Natural killer cell treated with Interleukin-12 subunit alpha and Interleukin-12 subunit beta and Interleukin-15 and Interleukin-18, amount 100 ng/mL, for 72 hours (primary cell): Measurements from ENCODE around the gene METRN. TPM values are rescaled to one million over a fixed set of nuclear protein-coding genes. Genes with fewer than 3 reads are reported as not detected.

Experiments used
- ATAC-seq, 2 donors: fragments of 150-1000 bp; cut with Tn5 transposase in 1 of 2; sonication (Bioruptor Pico), chemical (Tn5 transposase) in 1 of 2; 2 replicates each; pipeline ENCODE4 v1.10.0; 2021
- DNase-seq: peaks from one replicate; pipeline ENCODE4 v3.0.0; 2022; ENCODE audit warnings: low spot score
- H3K27ac Mint-ChIP-seq, 2 donors: 1 replicate in 1 of 2; 2 replicates in 1 of 2; pipeline ENCODE4 v1.8.0; 2022; ENCODE audit warnings: mixed read lengths in 2 of 2, mild to moderate bottlenecking in 1 of 2, moderate library complexity in 1 of 2
- H3K27me3 Mint-ChIP-seq, 2 donors: 1 replicate in 1 of 2; 2 replicates in 1 of 2; pipeline ENCODE4 v1.8.0; 2022; ENCODE audit warnings: mixed read lengths in 2 of 2
- H3K36me3 Mint-ChIP-seq: one replicate; pipeline ENCODE4 v1.8.0; 2022; ENCODE audit warnings: mixed read lengths
- H3K4me1 Mint-ChIP-seq, 2 donors: 1 replicate in 1 of 2; 2 replicates in 1 of 2; pipeline ENCODE4 v1.8.0; 2022; ENCODE audit warnings: low read depth in 2 of 2, mixed read lengths in 2 of 2, mild to moderate bottlenecking in 1 of 2
- H3K4me3 Mint-ChIP-seq: one replicate; pipeline ENCODE4 v1.8.0; 2022; ENCODE audit warnings: mixed read lengths
- H3K9me3 Mint-ChIP-seq: 2 replicates; pipeline ENCODE4 v1.8.0; 2022; ENCODE audit warnings: mixed read lengths
- total RNA-seq, 2 donors: library from RNA; stranded (reverse); gene quantifications; one replicate each; pipeline ENCODE4 v1.2.3, GENCODE V29; 2022

Gene METRN
- total RNA-seq = 10 to 100 TPM; 21.0 to 34.9 TPM

DNA sequence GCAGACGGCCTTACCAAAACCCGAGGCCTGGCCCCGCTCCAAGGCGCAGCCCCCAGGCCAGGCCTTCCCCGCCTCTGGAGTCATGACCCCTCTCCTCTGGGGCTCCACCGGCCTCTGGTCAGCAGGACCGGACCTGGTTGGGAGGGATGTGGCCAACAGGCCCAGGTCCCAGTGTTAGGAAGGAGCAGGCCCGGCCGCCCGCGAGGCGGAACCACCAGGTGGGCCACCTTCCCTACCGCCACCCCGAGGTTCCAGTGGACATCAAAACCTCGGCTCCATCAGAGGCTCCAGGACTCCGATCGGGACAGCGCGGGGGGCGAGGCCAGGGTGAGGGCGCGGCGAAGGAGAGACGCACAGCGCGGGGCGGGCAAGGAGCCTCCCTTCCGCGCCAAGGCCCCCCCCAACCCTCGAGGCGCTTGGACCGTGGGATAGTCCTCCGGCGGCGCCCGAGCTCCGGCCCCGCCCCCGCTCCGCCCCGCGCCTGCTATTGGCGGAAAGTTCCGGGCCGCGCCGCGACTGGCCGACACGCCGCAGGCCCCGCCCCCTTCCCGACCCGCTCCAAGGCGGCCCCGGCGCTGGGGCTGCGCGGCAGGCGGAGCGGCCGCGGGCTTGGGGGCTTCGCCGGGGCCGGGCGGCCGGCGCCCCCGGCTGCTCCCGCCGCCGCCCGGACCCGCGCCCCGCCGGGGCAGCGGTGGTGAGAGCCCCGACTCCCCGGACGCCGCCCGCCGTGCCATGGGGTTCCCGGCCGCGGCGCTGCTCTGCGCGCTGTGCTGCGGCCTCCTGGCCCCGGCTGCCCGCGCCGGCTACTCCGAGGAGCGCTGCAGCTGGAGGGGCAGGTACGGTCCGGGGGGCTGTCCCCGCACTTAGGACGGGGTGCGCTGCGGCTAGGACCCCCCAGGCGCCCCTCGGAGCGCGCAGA lies at the start of gene METRN:
TSS of gene METRN (plus strand) at position 561 of the 919 bp plus-strand sequence. CDS start at position 733, 172 bp downstream.
- DNase-seq (peak; percentile 94), ATAC-seq (peak; percentile 92 to 96)
- H3K27me3 Mint-ChIP-seq = peaks cover 0 to 3% of the 10 kb centered on the region in 2 donors
- H3K4me3 Mint-ChIP-seq = peak within 1 kb of the TSS; percentile 30
- H3K36me3 Mint-ChIP-seq = no peaks in the 10 kb centered on the region
- peaks cover 0 to 11% of the 10 kb centered on the region in 2 donors for H3K4me1 Mint-ChIP-seq
- no peaks in the 10 kb centered on the region for H3K9me3 Mint-ChIP-seq
- H3K27ac Mint-ChIP-seq = no peak within 1 kb of the TSS

- no peak for DNase-seq
- H3K9me3 Mint-ChIP-seq = no peaks in the 10 kb centered on the region
- ATAC-seq = no peak
- H3K36me3 Mint-ChIP-seq = no peaks in the 10 kb centered on the region
- H3K27me3 Mint-ChIP-seq = no peaks in the 10 kb centered on the region
- no peak overlapping the region for H3K4me3 Mint-ChIP-seq
- peaks cover 0 to 3% of the 10 kb centered on the region in 2 donors for H3K4me1 Mint-ChIP-seq
- no peak overlapping the region for H3K27ac Mint-ChIP-seq
Measured at GRCh38 chr16:666572-666971, 48.3 kb upstream of the METRN start.

GRCh38 chr16:667113-667779 lies 47.7 kb upstream of the METRN start:
- no peaks in the 10 kb centered on the region for H3K27me3 Mint-ChIP-seq
- H3K27ac Mint-ChIP-seq = peak overlapping the region in 1 of 2 donors; percentile 78
- ATAC-seq = no peak
- peaks cover 0 to 3% of the 10 kb centered on the region in 2 donors for H3K4me1 Mint-ChIP-seq
- H3K9me3 Mint-ChIP-seq = no peaks in the 10 kb centered on the region
- peak overlapping the region; percentile 75 for H3K4me3 Mint-ChIP-seq
- H3K36me3 Mint-ChIP-seq = no peaks in the 10 kb centered on the region
- DNase-seq = no peak

GRCh38 chr16:667780-668518 lies 47.0 kb upstream of the METRN start, which contains the start of gene RHOT2:
RHOT2 (plus strand) TSS chr16:668132; CDS start chr16:668200, 68 bp downstream.
- ATAC-seq (peak; percentile 96 to 98), DNase-seq (peak; percentile 96)
- Mint-ChIP-seq H3K4me1 (peaks cover 0 to 3% of the 10 kb centered on the region in 2 donors), H3K4me3 (peak within 1 kb of the TSS; percentile 75), H3K36me3 (no peaks in the 10 kb centered on the region), H3K9me3 (no peaks in the 10 kb centered on the region), H3K27me3 (no peaks in the 10 kb centered on the region), H3K27ac (peak within 1 kb of the TSS in 1 of 2 donors; percentile 78)

DNA sequence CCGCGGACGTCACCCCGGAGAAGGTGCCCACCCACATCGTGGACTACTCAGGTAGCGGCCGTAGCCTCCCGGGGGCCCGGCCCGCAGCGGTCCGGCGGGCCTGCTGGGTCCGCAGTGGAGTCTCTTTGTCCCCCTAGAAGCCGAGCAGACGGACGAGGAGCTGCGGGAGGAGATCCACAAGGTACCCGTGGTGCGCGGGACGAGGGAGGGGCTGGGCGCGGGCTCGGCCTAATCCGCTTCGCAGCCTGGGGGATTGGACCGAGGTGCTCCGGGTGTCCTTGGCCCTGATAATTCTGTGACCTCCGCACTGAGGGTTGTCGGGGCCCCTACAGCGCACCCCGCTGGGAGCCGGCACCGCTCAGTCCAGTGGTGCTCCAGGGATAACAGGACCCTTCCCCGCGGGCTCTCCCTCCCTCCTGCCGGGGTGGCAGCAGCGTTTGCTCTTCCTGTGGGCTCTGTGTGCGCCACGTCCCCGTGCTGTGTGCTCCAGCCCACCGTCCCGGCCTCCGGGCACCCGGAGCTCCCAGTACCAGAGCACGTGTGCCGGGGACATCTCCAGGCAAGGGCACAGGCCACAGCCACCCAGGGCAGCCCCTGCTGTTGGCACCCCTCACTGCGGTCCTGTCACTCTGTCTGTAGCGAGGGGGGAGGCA lies 46.3 kb upstream of the METRN start:
- peak; percentile 0 to 1 for ATAC-seq
- Mint-ChIP-seq H3K27ac (no peak overlapping the region), H3K4me3 (peak overlapping the region; percentile 75), H3K9me3 (no peaks in the 10 kb centered on the region), H3K36me3 (no peaks in the 10 kb centered on the region), H3K4me1 (peaks cover 0 to 3% of the 10 kb centered on the region in 2 donors), H3K27me3 (no peaks in the 10 kb centered on the region)
- DNase-seq = no peak

- no peak overlapping the region for H3K27ac Mint-ChIP-seq
Measured at GRCh38 chr16:669666-670065, 45.3 kb upstream of the METRN start.

DNA sequence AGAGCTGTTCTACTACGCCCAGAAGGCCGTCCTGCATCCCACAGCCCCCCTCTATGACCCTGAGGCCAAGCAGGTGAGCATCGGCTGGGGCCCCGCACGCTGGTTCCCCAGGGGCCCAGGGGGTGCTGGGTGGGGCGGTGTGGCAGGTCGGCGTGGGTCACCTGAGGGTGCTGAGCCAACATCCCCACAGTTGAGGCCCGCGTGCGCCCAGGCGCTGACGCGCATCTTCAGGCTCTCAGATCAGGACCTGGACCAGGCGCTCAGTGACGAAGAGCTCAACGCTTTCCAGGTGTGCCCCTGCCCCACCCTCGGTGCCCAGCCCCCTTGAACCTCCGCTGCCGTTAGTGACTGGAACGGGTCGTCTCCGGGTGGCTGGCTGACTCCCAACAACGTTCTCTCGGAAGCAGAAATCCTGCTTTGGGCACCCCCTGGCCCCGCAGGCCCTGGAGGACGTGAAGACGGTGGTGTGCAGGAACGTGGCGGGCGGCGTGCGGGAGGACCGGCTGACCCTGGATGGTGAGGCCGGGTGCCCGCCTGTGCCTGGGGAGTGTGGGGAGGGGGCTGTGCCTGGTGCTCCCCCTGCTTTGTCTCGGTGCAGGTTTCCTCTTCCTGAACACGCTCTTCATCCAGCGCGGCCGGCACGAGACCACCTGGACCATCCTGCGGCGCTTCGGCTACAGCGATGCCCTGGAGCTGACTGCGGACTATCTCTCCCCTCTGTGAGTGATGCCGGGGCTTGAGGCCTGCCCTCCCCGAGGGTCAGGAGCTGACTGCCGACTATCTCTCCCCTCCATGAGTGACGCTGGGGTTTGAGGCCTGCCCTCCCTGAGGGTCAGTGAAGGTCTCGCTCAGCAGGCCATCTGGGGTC lies 44.2 kb upstream of the METRN start:
- peaks cover 0 to 9% of the 10 kb centered on the region in 2 donors for H3K4me1 Mint-ChIP-seq
- H3K36me3 Mint-ChIP-seq = no peaks in the 10 kb centered on the region
- H3K27ac Mint-ChIP-seq = no peak overlapping the region
- ATAC-seq (no peak), DNase-seq (no peak)
- H3K9me3 Mint-ChIP-seq = no peaks in the 10 kb centered on the region
- no peaks in the 10 kb centered on the region for H3K27me3 Mint-ChIP-seq
- H3K4me3 Mint-ChIP-seq = no peak overlapping the region

More at GRCh38 chr16:669666-670065, 45.3 kb upstream of the METRN start:
- Mint-ChIP-seq H3K9me3 (no peaks in the 10 kb centered on the region), H3K36me3 (no peaks in the 10 kb centered on the region), H3K4me3 (no peak overlapping the region), H3K27me3 (no peaks in the 10 kb centered on the region), H3K4me1 (peaks cover 0 to 3% of the 10 kb centered on the region in 2 donors)
- DNase-seq = no peak
- ATAC-seq = no peak

GRCh38 chr16:671353-672131 lies 43.4 kb upstream of the METRN start:
- Mint-ChIP-seq H3K9me3 (no peaks in the 10 kb centered on the region), H3K4me1 (peaks cover 0 to 9% of the 10 kb centered on the region in 2 donors), H3K36me3 (no peaks in the 10 kb centered on the region), H3K27ac (no peak overlapping the region), H3K27me3 (no peaks in the 10 kb centered on the region), H3K4me3 (no peak overlapping the region)
- no peak for DNase-seq
- no peak for ATAC-seq

GRCh38 chr16:672371-672770 lies 42.5 kb upstream of the METRN start:
- ATAC-seq = no peak
- no peak overlapping the region for H3K27ac Mint-ChIP-seq
- DNase-seq = no peak
- H3K9me3 Mint-ChIP-seq = no peaks in the 10 kb centered on the region
- peaks cover 0 to 9% of the 10 kb centered on the region in 2 donors for H3K4me1 Mint-ChIP-seq
- H3K4me3 Mint-ChIP-seq = no peak overlapping the region
- no peaks in the 10 kb centered on the region for H3K36me3 Mint-ChIP-seq
- no peaks in the 10 kb centered on the region for H3K27me3 Mint-ChIP-seq

DNA sequence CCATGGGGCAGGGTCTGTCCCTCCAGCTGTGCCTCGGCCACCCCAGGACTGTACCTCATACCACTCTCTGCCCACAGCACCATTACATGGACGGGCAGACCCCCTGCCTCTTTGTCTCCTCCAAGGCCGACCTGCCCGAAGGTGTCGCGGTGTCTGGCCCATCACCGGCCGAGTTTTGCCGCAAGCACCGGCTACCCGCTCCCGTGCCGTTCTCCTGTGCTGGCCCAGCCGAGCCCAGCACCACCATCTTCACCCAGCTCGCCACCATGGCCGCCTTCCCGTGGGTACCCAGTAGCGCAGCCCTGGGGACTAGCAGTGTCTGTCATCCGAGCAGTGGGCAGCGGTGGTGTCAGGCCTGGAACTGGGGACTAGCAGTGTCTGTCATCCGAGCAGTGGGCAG lies 42.1 kb upstream of the METRN start:
- Mint-ChIP-seq H3K4me3 (no peak overlapping the region), H3K9me3 (no peaks in the 10 kb centered on the region), H3K27ac (no peak overlapping the region), H3K4me1 (peaks cover 0 to 6% of the 10 kb centered on the region in 2 donors), H3K27me3 (no peaks in the 10 kb centered on the region), H3K36me3 (no peaks in the 10 kb centered on the region)
- DNase-seq (no peak), ATAC-seq (no peak)

DNA sequence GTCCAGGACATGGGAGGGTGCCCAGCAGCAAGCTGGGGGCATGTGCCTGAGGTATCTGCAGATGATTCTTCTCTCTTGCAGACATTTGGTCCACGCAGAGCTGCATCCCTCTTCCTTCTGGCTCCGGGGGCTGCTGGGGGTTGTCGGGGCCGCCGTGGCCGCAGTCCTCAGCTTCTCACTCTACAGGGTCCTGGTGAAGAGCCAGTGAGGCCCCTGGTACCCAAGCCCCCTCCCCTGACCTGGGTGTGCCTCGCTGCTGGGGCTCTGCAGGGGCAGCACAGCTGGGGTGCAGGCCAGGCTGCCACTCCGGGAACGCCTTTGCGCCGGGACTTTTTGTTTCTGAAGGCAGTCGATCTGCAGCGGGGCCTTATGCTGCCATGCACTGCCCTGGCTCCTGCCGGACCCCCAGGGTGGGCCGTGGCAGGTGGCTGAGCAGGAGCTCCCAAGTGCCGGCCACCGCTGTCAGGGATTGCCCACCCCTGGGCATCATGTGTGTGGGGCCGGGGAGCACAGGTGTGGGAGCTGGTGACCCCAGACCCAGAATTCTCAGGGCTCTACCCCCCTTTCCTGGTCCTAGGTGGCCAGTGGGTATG lies 41.4 kb upstream of the METRN start:
- no peak for ATAC-seq
- Mint-ChIP-seq H3K9me3 (no peaks in the 10 kb centered on the region), H3K4me3 (no peak overlapping the region), H3K4me1 (peaks cover 0 to 6% of the 10 kb centered on the region in 2 donors), H3K27me3 (no peaks in the 10 kb centered on the region), H3K36me3 (no peaks in the 10 kb centered on the region), H3K27ac (no peak overlapping the region)
- no peak for DNase-seq
